ENCODE results near the gene GRK5.

GRCh38 chr10:119313024-119313423 lies 105.7 kb downstream of the GRK5 start:
- TF ChIP-seq POLR2AphosphoS5 (IDR thresholded peaks at IDR 0.05; ENCODE audit: borderline replicate concordance, low read depth, low read length) (no peak), EZH2 (IDR thresholded peaks at IDR 0.05) (no peak)
